HG03175 (cell line): ENCODE data around the gene CACNA1C.

Source experiments
- ATAC-seq: cut with Tn5 transposase; IDR thresholded peaks from one replicate; pipeline ENCODE4 v1.9.1; 2021; ENCODE audit warnings: mild to moderate bottlenecking, moderate library complexity; ENCODE audit not compliant: unreplicated experiment

CACNA1C gene

DNA sequence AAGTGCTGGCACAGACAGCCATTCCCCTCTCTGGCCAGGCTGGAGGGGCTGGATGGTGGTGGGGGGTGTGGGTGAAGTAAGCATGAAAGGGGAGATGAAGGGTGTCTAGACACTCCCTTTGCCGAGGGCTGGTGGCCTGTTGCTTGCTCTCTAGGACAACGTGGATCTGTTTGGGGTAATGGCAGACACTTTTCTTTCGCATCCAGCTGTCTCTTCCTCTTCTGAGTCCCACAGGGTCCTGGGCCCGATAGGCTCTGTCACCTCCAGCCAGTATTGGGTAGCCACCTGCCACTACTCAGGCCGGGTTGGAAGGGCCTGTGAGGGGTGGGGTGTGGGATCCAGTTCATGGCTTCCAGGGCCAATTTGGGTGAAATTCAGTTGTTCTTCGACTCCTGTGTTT is 218.1 kb downstream of the CACNA1C start:
- ATAC-seq: no peak

DNA sequence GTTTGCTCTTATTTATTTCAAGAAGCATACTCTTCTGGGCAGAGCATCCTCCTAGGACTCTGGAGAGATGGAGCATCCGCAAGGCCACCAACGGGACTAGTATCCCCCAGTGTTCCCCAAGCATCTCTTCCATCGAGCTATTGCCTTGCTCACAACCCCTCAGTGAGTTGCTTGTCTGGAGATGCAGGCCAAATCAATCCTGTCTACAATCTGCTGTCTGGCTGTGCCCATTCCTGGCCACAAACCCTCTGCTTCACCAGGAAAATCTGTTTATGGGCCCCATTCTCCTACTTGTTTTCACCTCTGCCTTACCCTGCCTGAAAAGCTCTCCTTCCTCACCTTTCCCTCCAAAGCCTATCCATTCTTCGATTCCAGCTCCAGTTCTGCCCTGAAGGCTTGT is 219.2 kb downstream of the CACNA1C start:
- no peak for ATAC-seq

GRCh38 chr12:2273288-2273687 is 220.5 kb downstream of the CACNA1C start:
- ATAC-seq: no peak

DNA sequence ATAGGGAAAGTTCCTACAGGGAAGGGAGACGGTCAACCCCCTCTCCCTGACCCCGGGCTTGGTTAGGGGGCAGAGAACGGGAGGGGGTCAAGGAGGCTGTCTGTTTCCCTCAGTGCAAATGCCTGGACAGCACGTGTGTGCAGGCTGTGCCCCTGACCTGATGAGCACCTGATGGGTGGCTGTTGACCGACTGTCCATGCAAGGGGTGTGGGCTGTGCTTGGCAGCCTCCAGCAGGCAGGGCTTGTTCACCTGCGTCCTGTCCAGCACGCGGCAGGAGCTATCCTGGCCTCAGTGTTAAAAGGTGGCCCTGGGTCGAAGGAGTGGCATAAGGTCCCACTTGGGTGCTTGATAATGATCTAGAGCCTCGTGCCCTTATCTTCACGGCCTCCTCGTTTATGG is 221.0 kb downstream of the CACNA1C start:
- no peak for ATAC-seq

DNA sequence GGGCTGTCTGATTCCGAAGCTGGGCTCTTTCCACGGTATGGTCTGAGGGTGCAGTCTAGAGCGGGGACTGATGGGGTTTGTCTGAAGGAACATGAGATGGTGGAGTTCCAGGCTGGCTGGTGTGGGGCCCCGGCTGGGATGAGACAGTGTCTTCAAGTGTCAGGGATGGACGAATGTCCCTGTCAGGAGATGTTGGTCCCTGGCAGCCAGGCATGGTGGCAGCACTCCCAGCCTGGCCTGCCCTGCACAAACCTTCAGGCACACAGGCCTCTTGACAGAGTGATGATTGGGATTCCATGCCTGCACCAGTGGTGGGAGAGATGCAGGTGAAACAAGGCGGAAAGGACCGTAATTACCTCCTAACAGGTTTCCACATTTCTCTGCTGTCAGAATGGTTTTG is 221.9 kb downstream of the CACNA1C start:
- ATAC-seq: no peak

- no peak for ATAC-seq
Measured at GRCh38 chr12:2276288-2277033, 223.7 kb downstream of the CACNA1C start.

DNA sequence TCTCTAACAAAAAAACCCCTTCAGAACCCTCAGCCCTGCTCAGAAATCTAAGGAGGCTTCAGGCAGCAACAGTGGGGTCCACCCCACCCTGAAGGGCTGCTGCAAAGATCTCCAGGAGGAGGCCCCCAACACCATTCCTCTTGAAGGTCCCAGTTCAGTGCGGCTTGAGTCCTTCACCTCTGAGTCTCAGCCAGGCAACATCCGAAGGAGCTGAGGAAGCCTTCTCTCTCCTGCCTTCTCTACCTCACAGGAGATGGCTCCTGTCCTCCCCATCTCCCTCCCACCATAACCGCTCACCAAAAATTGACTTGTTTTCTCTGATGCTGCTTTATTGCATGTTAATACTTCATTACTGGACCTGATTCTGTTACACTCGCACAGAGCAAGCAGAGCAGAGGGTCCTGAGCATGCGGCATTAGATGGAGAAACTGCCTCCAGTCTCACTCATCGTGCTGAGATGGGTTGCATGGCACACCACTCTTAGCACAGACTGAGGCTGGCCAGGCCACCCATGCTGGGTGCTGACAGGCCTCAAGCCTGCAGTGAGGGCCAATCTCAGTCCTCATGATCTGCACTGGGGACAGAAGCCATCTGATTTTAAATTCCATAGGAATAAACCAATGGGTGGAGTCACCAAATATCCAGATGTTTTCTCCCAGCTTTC is 224.8 kb downstream of the CACNA1C start:
- ATAC-seq: no peak

DNA sequence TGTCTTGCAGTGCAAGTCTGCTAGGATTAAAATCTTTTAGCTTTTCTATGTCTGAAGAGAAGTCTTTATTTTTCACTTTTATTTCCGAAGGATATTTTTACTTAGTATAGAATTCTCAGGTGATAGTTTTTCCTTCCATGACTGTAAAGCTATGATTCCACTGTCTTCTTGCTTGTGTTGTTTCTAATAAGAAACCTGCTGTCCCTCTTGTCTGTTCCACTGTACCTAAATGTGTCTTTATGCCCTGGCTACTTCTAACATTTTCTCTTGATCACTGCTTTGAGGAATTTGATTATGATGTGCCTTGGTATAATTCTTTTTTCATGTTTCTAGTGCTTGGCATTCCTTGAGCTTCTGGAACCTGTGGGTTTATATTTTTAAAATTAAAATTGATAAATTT is 228.7 kb downstream of the CACNA1C start:
- ATAC-seq: no peak

DNA sequence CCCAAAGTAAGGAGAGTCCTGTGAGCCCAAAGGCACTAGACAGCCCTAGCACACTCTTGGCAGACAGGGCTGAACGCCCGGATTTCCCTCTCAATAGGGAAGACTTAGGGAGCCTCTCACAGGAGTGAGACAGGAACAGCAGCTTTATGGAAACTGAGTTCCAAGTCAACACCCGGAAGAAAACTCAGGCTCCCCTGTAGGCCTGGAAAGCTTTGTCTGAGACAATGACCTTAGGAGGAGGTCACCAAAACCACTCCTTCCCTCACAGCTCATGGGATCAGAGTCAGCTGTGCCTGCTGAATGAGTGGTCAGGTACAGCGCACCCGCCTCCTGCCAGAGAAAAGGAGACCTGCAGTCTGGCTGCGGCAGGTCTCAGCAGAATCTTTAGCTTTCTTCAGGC is 229.5 kb downstream of the CACNA1C start:
- ATAC-seq: no peak

DNA sequence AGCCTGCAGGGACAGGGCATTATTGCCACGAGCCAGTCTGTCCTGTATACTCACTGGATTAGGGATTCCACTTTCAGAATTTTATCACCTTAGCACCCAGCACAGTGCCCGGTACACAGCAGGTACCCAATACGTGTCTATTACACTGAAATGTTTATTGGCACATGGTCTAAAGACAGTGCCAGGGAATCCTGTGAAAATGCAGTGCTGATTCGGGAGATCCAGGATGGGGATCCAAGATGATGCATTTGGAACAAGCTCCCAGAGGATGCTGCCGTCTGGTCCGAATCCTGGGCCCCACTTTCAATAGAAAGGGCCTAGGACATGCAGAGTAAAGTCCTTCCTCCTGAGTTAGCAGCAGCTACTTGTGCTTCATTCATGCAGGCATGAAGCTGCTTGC is 230.7 kb downstream of the CACNA1C start:
- ATAC-seq: no peak

DNA sequence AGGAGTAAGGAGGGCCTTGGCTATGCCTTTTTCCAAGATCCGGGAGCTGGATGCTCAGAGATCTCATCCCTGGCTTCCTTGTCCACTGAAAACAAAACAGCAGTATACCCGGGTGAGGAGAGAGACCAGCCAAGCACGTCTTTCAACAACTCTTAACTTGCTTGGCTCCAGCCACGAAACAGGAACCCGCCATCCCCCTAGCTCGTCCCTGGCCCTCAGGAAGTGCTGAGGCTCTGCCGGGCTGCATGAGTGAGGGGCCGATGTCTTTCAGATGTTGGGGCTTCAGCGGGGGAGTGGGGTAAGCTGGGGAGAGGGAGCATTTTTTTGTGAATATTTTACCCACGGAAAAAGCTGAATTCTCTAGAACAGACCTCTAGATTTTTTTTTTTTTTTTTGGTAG is 231.1 kb downstream of the CACNA1C start:
- no peak for ATAC-seq

- no peak for ATAC-seq
Measured at GRCh38 chr12:2284321-2284813, 231.6 kb downstream of the CACNA1C start.

GRCh38 chr12:2284857-2285256 is 232.1 kb downstream of the CACNA1C start:
- ATAC-seq: no peak

DNA sequence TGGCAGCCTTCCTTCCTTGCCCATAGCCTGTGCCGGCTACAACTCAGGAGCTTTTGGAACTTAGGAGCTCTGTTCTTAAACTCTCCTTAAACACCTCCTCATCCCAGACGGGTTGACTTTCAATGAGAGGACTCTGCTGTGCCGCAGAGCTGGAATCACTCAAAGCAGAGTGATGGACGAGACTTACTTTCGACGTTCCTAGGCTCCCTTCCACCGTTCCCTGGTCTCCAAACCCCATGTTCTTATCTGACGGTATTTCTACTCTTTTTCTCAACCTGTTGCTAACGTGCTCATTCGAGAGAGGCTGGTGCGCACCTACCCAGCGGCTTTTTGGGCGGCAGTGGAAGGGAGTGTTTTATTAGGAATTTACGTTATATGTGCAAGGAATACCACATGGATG is 232.7 kb downstream of the CACNA1C start:
- no peak for ATAC-seq

GRCh38 chr12:2286047-2286446 is 233.3 kb downstream of the CACNA1C start:
- ATAC-seq: no peak

- no peak for ATAC-seq
Measured at GRCh38 chr12:2286461-2287131, 233.8 kb downstream of the CACNA1C start.

- no peak for ATAC-seq
Measured at GRCh38 chr12:2287151-2287550, 234.4 kb downstream of the CACNA1C start.

- no peak for ATAC-seq
Measured at GRCh38 chr12:2287589-2287988, 234.8 kb downstream of the CACNA1C start.

DNA sequence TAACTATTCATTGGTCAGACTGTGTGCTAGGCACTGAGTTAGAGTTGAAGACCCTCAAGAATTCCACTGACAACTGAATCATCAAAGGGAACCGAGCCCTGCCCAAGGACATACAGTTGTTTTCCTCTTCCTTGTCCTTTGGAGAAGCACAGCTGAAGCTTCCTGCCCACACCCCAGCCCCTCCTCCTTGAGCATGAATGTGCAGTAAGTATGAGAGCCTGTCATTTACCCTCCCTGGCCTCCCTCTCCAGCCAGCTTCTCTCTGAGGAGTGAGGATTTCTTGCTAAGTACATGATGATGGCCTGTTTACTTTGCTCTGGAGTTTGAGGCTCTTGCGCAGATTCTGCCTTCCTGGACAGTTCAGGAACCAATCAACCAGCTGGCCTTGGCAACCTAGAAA is 235.2 kb downstream of the CACNA1C start:
- ATAC-seq: no peak

- ATAC-seq: no peak
Measured at GRCh38 chr12:2288471-2288870, 235.7 kb downstream of the CACNA1C start.

GRCh38 chr12:2288875-2289274 is 236.1 kb downstream of the CACNA1C start:
- no peak for ATAC-seq

DNA sequence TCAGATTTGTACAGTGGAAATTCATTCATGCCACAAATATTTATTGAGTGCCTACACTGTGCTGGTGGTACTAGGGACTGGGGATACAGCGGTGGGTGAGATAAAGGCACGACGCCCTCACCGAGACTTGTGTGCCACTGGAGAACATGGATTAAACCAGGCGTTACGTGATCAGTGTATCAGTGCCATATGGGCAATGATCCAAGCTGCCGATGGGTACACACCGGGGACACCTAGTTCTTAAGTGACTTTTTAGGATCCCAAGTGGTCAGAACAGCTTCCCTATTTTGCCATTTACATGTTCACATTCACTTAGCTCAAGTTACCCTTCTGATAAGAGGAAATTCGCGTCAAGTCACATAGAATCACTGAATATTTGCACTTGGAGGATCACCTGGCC is 236.7 kb downstream of the CACNA1C start:
- ATAC-seq: no peak
